ENCODE measurements around the gene SLC16A14. TPM values are rescaled to one million over a fixed set of nuclear protein-coding genes. Genes with fewer than 3 reads are reported as not detected.
A peak's percentile ranks its signal among the peaks of the same experiment; 100 is the strongest.
"Not testable (repeated sequence)": the region's sequence is repeated elsewhere in the genome, so short reads cannot be mapped to it uniquely, and the experiment has no call there.

Gene SLC16A14, protein sequence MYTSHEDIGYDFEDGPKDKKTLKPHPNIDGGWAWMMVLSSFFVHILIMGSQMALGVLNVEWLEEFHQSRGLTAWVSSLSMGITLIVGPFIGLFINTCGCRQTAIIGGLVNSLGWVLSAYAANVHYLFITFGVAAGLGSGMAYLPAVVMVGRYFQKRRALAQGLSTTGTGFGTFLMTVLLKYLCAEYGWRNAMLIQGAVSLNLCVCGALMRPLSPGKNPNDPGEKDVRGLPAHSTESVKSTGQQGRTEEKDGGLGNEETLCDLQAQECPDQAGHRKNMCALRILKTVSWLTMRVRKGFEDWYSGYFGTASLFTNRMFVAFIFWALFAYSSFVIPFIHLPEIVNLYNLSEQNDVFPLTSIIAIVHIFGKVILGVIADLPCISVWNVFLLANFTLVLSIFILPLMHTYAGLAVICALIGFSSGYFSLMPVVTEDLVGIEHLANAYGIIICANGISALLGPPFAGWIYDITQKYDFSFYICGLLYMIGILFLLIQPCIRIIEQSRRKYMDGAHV
- 1 to 10 TPM; 5.5 to 8.0 (median 7.7) TPM for polyA plus RNA-seq (ENCODE audit: insufficient read length in 4 of 4)

DNA sequence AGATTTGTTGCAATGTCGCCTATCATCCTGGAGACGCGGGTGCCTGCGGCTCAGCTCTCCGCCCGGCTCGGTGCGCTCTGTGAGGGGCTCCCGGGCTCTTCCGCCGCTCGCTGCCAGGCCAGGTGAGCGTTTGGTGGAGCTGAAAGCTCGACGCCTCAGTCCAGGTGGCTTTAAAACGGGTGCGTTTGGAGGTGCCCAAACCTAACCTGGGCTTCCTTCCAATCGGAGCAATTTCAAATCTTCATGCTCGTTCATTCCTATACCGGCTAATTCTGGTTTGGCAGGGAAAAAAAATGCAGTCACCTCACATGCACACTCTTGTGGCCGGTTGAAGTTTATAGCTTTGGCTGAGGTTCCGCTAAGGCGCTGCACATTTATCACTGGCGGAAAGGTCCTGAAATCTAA, at the start of gene SLC16A14:
Gene SLC16A14, minus strand, starts transcription at position 274 of the 405 bp plus-strand sequence. CDS start 9,572 bp downstream, outside the sequence.
- DNase-seq (ENCODE audit: low read depth in 4 of 4, low spot score in 3 of 4), result peak; percentile 58 to 77 (median 62)

DNA sequence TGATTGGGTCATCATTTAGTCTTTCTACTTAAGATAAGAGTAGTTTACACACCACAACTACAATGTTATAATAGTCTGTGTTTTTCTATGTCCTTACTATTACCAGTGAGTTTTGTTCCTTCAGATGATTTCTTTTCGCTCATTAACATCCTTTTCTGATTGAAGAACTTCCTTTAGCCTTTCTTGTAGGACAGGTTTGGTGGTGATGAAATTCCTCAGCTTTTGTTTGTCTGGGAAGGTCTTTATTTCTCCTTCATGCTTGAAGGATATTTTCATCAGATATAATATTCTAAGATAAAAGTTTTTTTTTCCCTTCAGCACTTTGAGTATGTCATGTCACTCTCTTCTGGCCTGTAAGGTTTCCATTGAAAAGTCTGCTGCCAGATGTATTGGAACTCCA, 38.0 kb upstream of the SLC16A14 start:
- no peak for DNase-seq (ENCODE audit: low read depth in 4 of 4, low spot score in 3 of 4)

DNA sequence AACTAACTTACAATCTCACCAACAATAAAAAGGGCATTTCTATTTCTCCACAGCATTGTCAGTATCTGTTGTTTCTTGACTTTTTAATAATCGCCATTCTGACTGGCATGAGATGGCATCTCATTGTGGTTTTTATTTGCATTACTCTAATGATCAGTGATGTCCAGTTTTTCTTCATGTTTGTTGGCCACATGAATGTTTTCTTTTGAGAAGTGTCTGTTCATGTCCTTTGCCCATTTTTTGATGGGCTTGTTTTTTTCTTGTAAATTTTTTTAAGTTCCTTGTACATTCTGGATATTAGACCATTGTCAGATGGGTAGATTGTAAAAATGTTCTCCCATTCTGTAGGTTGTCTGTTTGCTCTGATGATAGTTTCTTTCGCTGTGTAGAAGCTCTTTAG, 33.2 kb upstream of the SLC16A14 start:
- DNase-seq (ENCODE audit: low read depth in 4 of 4, low spot score in 3 of 4), result not testable (repeated sequence)

DNA sequence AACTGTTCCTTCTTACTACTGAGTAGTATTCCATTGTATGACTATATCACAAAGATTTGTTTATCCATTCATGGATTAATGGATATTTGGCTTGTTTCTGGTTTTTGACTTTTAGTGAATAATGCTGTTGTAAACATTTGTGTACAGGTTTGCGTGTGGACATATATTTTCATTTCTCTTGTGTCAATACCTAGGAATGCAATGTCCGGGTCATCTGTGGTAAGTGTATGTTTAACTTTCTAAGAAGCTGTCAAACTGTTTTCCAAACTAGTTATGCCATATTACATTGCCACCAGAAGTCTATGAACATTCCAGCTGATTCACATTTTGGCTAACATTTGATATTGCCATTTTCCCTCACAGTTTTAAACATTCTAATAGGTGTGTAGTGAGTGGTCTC, 29.1 kb upstream of the SLC16A14 start:
- DNase-seq (ENCODE audit: low read depth in 4 of 4, low spot score in 3 of 4), result no peak

DNA sequence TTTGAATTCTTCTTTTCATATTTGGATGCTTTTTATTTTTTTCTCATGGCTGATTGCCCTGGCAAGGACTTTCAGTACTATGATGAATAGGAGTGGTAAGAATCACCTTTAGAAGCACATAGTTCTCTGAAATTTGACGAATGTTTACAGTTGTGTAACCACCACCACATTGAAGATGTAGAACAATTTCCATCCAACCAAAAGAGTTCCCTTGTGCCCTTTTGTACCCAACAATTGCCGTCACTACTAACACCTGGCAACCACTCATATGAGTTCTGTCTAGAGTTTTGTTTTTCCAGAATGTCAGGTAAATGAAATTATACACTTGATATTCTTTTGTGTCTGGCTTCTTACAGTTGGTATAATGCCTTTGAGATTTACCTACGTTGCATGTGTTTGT, 28.7 kb upstream of the SLC16A14 start:
- DNase-seq (ENCODE audit: low read depth in 4 of 4, low spot score in 3 of 4), result no peak

DNA sequence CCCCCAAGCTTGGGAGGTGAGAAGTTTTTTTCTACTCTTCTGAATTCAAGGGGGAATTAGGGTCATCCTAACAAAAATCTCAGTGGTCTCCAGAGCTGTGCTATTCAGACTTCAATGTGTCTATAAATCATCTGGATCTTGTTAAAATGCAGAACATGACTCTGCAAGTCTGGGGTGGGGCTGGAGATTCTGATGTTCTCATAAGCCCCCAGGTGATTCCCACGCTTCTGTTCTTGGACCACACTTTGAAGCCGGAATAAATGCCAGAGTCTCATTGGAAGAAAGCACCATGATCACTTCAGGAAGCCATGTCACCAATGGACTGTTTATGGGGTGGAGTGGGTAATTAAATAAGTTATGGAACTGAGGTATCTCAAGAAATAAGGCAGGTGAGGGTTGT, 22.2 kb upstream of the SLC16A14 start:
- DNase-seq (ENCODE audit: low read depth in 4 of 4, low spot score in 3 of 4), result no peak

DNA sequence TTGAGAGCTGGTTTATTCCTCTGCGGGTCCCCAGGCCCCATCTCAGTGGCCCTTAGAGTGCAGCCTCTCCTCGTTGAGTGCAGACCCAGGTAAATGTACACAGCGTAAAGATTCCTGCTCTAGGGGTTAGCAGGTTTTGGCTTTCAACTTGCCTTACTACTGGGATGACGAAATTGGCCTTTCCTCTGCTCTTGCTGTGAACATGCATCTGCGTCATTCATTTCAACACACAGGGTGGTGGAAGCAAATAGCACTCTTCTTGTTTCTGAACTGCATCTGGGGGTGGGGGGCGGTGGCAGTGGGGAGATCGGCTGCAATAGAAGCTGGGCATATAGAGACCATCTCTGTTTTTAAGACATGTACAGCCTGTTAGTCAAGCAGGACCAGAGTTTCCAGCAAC, 16.5 kb upstream of the SLC16A14 start:
- no peak for DNase-seq (ENCODE audit: low read depth in 4 of 4, low spot score in 3 of 4)

DNA sequence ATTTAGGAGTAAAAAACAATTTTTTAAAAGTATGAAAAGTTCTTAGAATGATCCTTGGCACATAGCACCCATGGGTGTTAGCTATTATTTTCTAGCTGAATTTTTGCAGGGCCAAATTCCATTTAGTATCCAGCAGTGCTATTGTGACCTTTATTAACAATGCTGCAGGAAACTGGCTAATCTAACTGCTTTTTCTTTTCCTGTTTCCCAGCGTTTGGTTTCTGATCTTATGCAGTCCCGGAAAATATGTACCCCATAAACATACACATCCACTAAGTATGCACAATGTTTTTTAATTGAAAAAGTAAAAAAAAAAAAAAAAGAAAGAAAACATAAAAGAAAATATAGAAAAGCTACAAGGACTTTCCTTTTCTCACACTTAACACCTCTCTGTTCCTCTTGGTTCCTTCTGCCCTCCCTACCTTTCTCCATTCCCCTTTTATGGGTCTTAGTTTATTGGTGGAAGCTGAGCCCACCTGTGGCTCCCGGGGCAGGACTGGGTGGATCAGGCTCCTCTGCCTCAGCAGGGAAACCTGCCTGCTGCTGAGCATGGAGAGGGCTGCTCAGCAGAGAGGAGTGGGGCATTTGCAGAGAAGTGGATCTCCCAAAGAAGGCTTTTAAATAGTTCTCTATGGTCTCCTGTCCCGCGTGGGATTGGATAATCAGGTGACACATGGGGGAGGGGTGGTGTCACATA, 9.3 kb upstream of the SLC16A14 start:
- DNase-seq (ENCODE audit: low read depth in 4 of 4, low spot score in 3 of 4), result no peak

DNA sequence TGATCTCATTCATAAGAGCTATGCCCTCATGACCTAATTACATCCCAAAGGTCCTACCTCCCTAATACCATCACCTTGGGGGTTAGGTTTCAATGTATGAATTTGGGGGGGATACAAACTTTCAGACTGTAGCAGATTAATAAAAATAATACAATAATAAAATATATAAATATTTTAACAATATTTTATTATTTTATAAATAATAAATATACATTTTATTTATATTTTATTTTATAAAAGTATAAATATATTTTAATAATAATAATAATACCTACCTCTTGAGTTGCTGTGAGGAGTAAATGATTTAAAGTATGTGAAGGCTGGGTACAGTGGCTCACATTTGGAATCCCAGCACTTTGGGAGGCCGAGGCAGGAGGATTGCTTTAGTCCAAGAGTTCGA, 8.1 kb upstream of the SLC16A14 start:
- DNase-seq (ENCODE audit: low read depth in 4 of 4, low spot score in 3 of 4), result no peak

DNA sequence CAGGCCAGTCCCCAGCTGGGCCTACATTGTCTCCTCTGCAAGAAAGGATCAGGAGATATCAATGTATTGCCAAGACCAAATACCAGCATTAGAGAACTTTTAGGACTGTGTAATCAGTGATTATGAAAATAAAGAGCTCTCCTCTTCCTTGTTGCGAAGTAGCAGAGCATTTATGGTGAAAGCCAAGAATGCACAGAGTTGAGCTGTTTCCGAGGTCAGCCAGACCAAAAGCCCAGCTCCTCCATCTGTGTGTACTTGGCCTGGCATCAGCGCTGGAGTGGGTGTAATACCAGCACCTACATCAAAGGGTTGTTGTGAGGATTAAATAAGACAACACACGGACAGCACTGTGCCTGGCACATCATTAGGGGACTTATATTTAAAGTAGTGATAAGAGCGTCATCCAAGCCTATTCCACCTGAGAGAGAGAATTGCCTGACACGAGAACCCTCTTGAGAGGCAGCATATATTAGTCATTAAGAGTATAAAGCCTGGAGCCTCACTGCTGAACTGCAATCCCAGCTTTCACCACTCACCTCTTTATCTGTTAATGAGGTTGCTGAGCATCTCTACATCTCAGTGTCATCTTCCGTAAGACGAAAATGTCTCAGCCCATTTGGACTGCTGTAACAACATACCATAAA, 7.4 kb upstream of the SLC16A14 start:
- no peak for DNase-seq (ENCODE audit: low read depth in 4 of 4, low spot score in 3 of 4)

DNA sequence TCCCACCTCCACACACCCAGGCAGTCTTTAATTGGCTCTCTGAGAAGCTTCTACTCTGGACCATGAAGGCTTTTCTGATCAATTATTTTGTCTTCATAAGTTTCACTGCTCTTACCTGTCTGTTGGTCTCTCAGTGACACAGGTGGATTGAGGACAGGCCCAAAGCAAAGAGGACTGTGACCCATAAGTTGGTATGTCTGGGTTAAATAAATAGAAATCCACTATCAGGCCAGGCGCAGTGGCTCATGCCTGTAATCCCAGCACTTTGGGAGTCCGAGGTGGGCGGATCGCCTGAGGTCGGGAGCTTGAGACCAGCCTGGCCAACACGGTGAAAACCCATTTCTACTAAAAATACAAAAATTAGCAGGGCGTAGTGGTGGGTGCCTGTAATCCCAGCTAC, 2.7 kb upstream of the SLC16A14 start:
- DNase-seq (ENCODE audit: low read depth in 4 of 4, low spot score in 3 of 4), result no peak

DNA sequence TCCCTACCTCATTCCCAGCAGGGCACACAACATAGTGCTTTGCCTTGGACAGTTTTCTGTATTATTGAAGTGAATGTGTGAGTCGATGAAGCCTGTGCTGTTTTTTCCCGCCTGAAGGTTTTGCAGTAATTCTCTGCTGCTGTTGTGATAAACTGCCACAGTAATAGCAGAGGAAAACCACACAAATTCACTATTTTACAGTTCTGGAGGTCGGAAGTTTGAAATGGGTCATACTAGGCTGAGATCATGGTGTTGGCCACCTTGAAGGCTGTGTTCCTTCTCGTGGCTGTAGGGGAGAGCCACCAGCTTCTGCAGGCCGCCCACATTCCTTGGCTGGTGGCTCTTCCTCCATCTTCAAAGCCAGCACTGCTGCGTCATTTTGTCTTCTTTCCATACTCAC, 678 bp upstream of the SLC16A14 start:
- no peak for DNase-seq (ENCODE audit: low read depth in 4 of 4, low spot score in 3 of 4)

DNA sequence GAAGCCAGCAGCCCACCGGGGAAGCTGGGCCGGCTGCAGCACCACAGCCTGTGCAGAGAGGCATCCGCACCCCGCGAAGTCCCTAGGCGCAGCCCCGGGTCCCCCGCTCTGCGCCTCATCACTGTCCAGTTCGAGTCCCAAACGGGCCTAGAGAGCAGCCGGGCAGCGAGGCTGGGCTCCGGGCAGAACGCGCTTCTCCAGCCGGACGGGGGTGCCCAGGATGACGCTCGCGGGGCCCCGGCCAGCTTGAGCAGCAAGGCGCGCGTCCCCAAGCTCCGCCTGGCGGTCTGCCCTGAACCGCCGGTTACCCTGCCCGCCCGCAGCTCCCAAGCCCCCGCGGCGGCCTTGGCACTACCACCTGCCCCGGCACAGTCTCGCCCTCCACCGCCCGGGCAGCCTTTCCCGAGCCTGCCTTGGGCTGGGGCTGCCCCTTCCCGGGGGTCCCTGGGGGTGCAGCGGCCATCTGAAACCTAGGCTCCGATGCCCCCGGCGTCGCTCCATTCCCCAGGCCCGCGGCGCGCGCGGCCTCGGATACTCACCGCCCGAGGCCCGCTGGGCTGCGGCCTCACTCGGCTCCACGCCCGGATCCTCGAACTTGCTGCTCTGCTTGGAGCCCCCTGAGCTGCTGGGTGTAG, 591 bp downstream of the SLC16A14 start:
- DNase-seq (ENCODE audit: low read depth in 4 of 4, low spot score in 3 of 4), result peak; percentile 22 to 59 (median 34)

DNA sequence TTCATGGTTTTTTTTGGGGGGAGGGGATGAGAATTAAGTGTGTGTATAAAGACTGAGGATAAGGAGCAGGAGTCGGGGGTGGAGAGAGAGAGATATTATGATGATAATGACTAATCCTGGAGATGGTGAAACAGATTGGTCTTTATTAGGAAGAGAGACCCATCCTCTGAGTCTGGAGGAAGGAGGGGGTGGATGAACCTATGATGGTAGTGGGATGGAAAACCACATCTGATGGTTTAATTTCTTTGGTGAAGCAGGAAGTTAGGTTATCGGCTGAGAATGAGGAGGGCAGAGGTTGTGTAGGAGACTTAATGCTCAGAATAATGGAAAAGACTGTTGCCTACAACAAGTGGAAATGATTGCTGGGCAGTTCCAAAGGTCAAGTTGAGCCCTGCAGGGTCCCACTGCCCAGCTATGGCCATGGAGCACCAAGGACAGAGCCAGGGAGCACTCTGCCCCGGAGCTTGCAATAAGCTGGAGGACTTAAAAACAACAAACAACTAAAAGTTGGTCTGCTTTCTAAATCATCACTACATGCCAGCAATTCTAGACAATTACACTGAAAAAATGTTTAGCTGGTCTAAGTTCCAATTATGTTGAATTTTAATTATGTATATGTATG, 7.9 kb downstream of the SLC16A14 start:
- no peak for DNase-seq (ENCODE audit: low read depth in 4 of 4, low spot score in 3 of 4)

DNA sequence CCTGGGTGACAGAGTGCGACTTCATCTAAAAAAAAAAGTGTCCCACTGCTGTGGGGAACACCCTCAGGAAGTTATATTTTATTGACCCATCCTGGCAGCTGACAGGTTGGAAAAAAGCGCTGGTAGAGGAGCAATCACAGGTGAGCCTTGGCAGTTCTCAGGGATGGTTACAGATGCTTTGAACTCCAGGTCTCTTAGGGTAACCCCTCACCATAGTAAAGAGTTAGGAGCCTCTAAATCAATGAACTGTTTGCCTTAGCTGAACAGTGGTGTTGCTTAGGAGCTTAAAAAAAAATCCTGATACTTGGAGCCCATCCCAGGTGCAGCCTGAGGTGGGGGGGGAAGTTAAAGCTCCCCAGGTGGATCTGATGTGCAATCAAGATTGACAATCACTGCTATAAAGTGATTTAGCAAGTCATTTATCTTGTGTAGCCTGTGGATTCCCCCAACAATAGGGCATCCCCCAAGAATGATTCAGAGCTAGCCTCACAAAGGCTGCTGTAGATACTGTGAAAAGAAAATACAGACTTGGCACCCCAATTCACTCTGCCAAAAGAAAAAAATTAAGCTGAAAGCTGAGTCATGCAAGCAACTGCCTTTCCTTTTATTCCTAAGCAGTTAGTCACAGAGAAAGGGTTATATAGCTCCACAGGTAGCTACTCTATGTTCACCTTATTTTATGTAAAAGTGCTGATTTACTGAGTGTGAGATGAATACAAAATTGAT, 14.8 kb downstream of the SLC16A14 start:
- no peak for DNase-seq (ENCODE audit: low read depth in 4 of 4, low spot score in 3 of 4)

DNA sequence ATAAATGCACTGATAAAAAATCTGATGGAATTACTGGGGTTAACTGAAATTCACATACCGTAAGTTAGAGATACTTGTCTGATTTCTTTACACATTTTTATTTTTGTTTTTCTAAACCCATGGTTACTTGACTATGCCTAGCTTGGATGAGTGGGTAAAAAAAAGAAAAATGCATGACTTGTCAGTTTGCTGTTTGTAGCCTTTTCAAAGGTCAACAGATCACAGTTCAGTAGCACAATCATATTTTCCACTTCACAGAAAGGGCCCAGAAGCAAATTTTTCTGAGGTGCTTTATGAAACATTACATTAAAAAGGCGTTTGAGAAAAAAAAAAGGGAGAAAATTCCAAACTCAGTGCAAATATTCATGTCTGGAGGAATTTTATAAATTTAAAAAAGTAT, 16.4 kb downstream of the SLC16A14 start:
- no peak for DNase-seq (ENCODE audit: low read depth in 4 of 4, low spot score in 3 of 4)

DNA sequence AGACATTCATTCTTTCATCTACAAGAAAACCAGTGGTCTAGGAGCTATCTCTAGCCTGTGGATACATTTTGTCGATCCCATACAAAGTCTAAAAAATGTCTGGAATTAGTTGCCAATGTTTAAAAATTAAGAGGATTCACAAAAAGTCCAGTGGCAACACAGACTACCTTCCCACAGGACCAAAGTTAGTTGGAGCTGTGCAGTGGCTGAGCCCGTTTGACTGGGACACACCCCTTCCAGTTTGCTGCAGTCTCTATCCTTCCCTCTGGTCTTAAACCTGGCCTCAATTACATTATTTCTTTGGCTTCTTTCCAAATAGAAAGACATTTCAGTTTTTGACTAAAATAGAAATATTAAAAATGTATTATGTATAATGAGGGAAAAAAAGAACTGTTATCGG, 18.6 kb downstream of the SLC16A14 start:
- no peak for DNase-seq (ENCODE audit: low read depth in 4 of 4, low spot score in 3 of 4)

DNA sequence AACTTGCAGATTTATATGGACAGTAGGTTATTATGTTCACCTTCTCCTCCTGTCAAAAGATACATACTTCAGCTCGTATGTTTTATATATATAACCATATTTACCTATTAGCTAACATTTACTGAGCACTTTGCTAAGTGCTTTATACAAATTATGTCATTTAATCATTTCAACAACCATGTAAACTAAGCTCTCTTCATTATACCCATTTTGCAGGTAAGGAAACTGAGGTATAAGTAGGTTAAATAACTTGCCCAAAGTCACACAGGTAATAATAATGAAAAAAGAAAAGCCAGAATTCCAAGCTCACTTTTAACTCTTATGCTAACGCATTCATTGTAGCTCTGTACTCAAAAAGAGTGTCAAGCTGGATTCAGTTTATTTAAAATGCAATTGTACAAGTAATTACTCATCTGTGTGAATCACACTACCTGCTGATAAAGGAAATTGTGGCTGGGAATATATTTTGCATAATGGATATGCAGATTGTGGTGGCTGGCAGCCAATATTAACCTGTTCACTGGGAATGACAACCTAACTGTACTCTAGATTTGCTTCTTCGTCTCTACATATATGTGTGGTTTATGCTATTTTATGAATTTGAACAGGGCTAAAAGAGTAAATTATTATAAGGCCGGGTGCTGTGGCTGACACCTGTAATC, 20.6 kb downstream of the SLC16A14 start:
- DNase-seq (ENCODE audit: low read depth in 4 of 4, low spot score in 3 of 4), result no peak

DNA sequence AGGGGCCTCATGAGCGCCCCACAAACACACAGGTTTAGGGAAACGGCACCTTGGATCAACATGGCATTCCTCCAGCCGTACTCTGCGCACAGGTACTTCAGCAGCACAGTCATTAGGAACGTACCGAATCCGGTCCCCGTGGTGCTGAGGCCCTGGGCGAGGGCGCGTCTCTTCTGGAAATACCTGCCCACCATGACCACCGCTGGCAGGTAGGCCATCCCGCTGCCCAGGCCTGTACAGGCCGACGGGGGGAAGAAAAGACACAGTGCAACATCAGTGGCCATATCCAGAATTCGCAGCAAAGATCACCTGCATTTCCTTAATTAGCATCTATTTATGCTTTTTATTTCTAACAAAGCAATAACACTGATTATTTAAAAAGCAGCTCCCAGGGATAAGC, 22.2 kb downstream of the SLC16A14 start:
- DNase-seq (ENCODE audit: low read depth in 4 of 4, low spot score in 3 of 4), result no peak
